Measurements from ENCODE around the gene C18orf63.

DNA sequence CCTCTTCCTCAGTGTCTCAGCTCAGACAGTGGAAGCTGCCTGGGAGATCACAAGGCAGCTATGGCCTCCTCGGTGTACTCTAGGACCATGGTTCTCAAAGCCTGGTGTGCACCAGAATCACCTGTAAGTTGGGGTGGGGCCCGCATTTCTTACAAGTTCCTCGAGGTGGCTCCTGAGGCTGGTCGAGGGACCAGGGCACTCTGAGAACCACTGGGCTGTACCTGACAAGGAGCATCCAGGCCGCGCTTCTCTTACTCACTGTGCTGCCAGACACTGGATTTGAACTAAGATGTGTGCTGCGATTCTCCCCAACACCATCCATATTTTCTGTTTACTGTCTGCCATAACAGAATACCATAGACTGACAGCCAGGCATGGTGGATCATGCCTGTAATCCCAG is 81.9 kb downstream of the C18orf63 start:
- no peak for TF ChIP-seq POLR2A (IDR thresholded peaks at IDR 0.05)
- TF ChIP-seq, protein P1, sequence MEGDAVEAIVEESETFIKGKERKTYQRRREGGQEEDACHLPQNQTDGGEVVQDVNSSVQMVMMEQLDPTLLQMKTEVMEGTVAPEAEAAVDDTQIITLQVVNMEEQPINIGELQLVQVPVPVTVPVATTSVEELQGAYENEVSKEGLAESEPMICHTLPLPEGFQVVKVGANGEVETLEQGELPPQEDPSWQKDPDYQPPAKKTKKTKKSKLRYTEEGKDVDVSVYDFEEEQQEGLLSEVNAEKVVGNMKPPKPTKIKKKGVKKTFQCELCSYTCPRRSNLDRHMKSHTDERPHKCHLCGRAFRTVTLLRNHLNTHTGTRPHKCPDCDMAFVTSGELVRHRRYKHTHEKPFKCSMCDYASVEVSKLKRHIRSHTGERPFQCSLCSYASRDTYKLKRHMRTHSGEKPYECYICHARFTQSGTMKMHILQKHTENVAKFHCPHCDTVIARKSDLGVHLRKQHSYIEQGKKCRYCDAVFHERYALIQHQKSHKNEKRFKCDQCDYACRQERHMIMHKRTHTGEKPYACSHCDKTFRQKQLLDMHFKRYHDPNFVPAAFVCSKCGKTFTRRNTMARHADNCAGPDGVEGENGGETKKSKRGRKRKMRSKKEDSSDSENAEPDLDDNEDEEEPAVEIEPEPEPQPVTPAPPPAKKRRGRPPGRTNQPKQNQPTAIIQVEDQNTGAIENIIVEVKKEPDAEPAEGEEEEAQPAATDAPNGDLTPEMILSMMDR (IDR thresholded peaks at IDR 0.05): no peak
